K562 (cell line): ENCODE results near the gene TLDC2. TPM values are rescaled to one million over a fixed set of nuclear protein-coding genes. Genes with fewer than 3 reads are reported as not detected.

Experiments
- BRCA1 ChIP-seq, 2 experiments: fragments of 450-650 bp in 1 of 2; sonication (generic) in 1 of 2; formaldehyde crosslinking in 1 of 2; IDR thresholded peaks; 2 replicates each; pipeline versions ENCODE4 v1.5.0 to v1.6.1; 2017 to 2020; ENCODE audit warnings: mild to moderate bottlenecking in 1 of 2, missing genetic modification reagents in 1 of 2
- CREB1 ChIP-seq, 2 experiments: sonication (generic) in 1 of 2; formaldehyde crosslinking in 1 of 2; IDR thresholded peaks; 2 replicates each; pipeline versions ENCODE4 v1.6.1 to v1.8.0; 2012 to 2022; ENCODE audit warnings: inconsistent platforms in 1 of 2, mild to moderate bottlenecking in 1 of 2, missing genetic modification reagents in 1 of 2, moderate library complexity in 1 of 2
- EHMT2 ChIP-seq: fragments of 450-650 bp; IDR thresholded peaks from 2 replicates; pipeline ENCODE4 v1.6.1; 2018; ENCODE audit warnings: antibody characterized with exemption
- HDAC2 ChIP-seq: fragments of 450-650 bp; IDR thresholded peaks from 2 replicates; pipeline ENCODE4 v1.6.1; 2016; ENCODE audit warnings: mild to moderate bottlenecking
- MAZ ChIP-seq, 2 experiments: fragments of 450-650 bp in 1 of 2; sonication (generic) in 1 of 2; formaldehyde crosslinking; IDR thresholded peaks in 1 of 2; conservative IDR thresholded peaks in 1 of 2; 2 replicates each; pipeline versions ENCODE4 v1.4.0 to v1.5.0; 2020; ENCODE audit warnings: mild to moderate bottlenecking in 1 of 2, missing genetic modification reagents in 1 of 2
- MYC ChIP-seq, 2 experiments: fragments of 250-450 bp in 1 of 2; sonication (Bioruptor Pico) in 1 of 2; IDR thresholded peaks; 2 replicates each; pipeline versions ENCODE4 v1.5.1 to v1.6.1; 2012 to 2021; ENCODE audit warnings: low read depth in 2 of 2, borderline replicate concordance in 1 of 2, improper control_type of control experiment in 1 of 2, low read length in 1 of 2, mild to moderate bottlenecking in 1 of 2, moderate library complexity in 1 of 2
- NCOA4 ChIP-seq: fragments of 450-650 bp; IDR thresholded peaks from 2 replicates; pipeline ENCODE4 v1.6.1; 2018; ENCODE audit warnings: mild to moderate bottlenecking; ENCODE audit not compliant: partially characterized antibody
- NFYB ChIP-seq: IDR thresholded peaks from 2 replicates; pipeline ENCODE4 v1.6.1; 2011; ENCODE audit warnings: mild to moderate bottlenecking, moderate library complexity; ENCODE audit not compliant: insufficient read length; ENCODE audit errors: extremely low read depth
- POLR2AphosphoS5 ChIP-seq: IDR thresholded peaks from 2 replicates; pipeline ENCODE4 v1.6.1; 2011; ENCODE audit warnings: mild to moderate bottlenecking, low read depth, low read length, moderate library complexity; ENCODE audit not compliant: control insufficient read depth, insufficient read depth
- POLR2G ChIP-seq: fragments of 200-400 bp; formaldehyde crosslinking; IDR thresholded peaks from 2 replicates; pipeline ENCODE4 v1.6.1; 2017; ENCODE audit warnings: low read depth, mild to moderate bottlenecking, antibody characterized with exemption, low read length, moderate library complexity
- POLR3A ChIP-seq: IDR thresholded peaks from 2 replicates; pipeline ENCODE4 v1.6.1; 2011; ENCODE audit warnings: borderline replicate concordance, mild to moderate bottlenecking, moderate library complexity; ENCODE audit not compliant: insufficient read length, insufficient read depth; ENCODE audit errors: extremely low read depth
- RBBP5 ChIP-seq: fragments of 200-600 bp; sonication (generic); IDR thresholded peaks from 2 replicates; pipeline ENCODE4 v1.6.1; 2012; ENCODE audit warnings: borderline replicate concordance, mild to moderate bottlenecking, low read length, control low read depth, inconsistent platforms; ENCODE audit not compliant: insufficient read depth, poor library complexity, severe bottlenecking
- SIN3A ChIP-seq, 2 experiments: fragments of 150-350 bp in 1 of 2; IDR thresholded peaks; 2 replicates each; pipeline ENCODE4 v1.6.1; 2011 to 2016; ENCODE audit warnings: borderline replicate concordance in 2 of 2, low read depth in 2 of 2, low read length in 2 of 2, mild to moderate bottlenecking in 2 of 2, moderate library complexity in 2 of 2; ENCODE audit not compliant: control insufficient read depth in 1 of 2
- SIN3B ChIP-seq: fragments of 450-650 bp; IDR thresholded peaks from 2 replicates; pipeline ENCODE4 v1.6.1; 2017; ENCODE audit warnings: low read depth, mild to moderate bottlenecking, moderate library complexity
- SMAD4 ChIP-seq: fragments of 250-450 bp; sonication (Bioruptor Pico); conservative IDR thresholded peaks from 2 replicates; pipeline ENCODE4 v1.8.0; 2021; ENCODE audit warnings: inconsistent platforms, mild to moderate bottlenecking, moderate library complexity
- U2AF1 ChIP-seq: fragments of 200-400 bp; formaldehyde crosslinking; optimal IDR thresholded peaks from 2 replicates; pipeline ENCODE3; 2017; ENCODE audit warnings: mild to moderate bottlenecking, low read depth, low read length, moderate library complexity
- XRCC4 ChIP-seq: IDR thresholded peaks from one replicate; pipeline ENCODE4 v1.6.1; 2011; ENCODE audit not compliant: insufficient read depth, insufficient read length; ENCODE audit errors: extremely low read depth
- ZC3H8 ChIP-seq: fragments of 450-650 bp; IDR thresholded peaks from 2 replicates; pipeline ENCODE4 v1.6.1; 2017
- ZNF561 ChIP-seq: fragments of 450-650 bp; formaldehyde crosslinking; conservative IDR thresholded peaks from 2 replicates; pipeline ENCODE4 v1.4.0; 2020; ENCODE audit warnings: mild to moderate bottlenecking, moderate library complexity
- ZNF780A ChIP-seq: fragments of 250-450 bp; sonication (Bioruptor Pico); IDR thresholded peaks from 2 replicates; pipeline ENCODE4 v1.5.0; 2021; ENCODE audit warnings: mild to moderate bottlenecking
- polyA plus RNA-seq, 8 experiments: library from polyadenylated mRNA; depleted of rRNA in 4 of 8; stranded (reverse) in 5 of 8; unstranded in 3 of 8; fragments of >200 nt; fragmentation: Nextera tagmentation in 2 of 8; fragmentation: Illumina TruSeq in 1 of 8; extraction: Ambion mirVana in 2 of 8; extraction: Trizol in 1 of 8; gene quantifications; 2 replicates each; pipeline versions ENCODE4 v1.2.1 to v1.2.3, GENCODE V29; 2011 to 2014; ENCODE audit warnings: inconsistent platforms in 1 of 8, missing spikeins in 1 of 8
- total RNA-seq, 7 experiments: library from RNA; depleted of rRNA in 6 of 7; stranded (reverse); fragments of >200 nt in 6 of 7; fragmentation: Illumina TruSeq in 2 of 7; extraction: Trizol in 2 of 7; gene quantifications; 2 replicates each; pipeline versions ENCODE4 v1.2.1 to v1.2.3, GENCODE V29; 2011 to 2021; ENCODE audit warnings: low replicate concordance in 1 of 7
- TF ChIP-seq, protein P1 (sequence below): fragments of 250-450 bp; sonication (Bioruptor Pico); IDR thresholded peaks from 2 replicates; pipeline ENCODE4 v1.8.0; 2022; ENCODE audit warnings: inconsistent platforms
- TF ChIP-seq, protein P2 (sequence below), 2 experiments: IDR thresholded peaks; 2 replicates each; pipeline ENCODE4 v1.6.1; 2011; ENCODE audit warnings: borderline replicate concordance in 1 of 2, control low read depth in 1 of 2, low read depth in 1 of 2, low read length in 1 of 2, mild to moderate bottlenecking in 1 of 2, mixed read lengths in 1 of 2, moderate library complexity in 1 of 2; ENCODE audit not compliant: insufficient read depth in 1 of 2, insufficient read length in 1 of 2, poor library complexity in 1 of 2, severe bottlenecking in 1 of 2; ENCODE audit errors: extremely low read depth in 1 of 2

The TLDC2 gene
- total and polyA plus RNA-seq, 9 of the 15 experiments (the other 6 are each of a cell fraction or from before 2014, with no cell fraction given), result not detected

DNA sequence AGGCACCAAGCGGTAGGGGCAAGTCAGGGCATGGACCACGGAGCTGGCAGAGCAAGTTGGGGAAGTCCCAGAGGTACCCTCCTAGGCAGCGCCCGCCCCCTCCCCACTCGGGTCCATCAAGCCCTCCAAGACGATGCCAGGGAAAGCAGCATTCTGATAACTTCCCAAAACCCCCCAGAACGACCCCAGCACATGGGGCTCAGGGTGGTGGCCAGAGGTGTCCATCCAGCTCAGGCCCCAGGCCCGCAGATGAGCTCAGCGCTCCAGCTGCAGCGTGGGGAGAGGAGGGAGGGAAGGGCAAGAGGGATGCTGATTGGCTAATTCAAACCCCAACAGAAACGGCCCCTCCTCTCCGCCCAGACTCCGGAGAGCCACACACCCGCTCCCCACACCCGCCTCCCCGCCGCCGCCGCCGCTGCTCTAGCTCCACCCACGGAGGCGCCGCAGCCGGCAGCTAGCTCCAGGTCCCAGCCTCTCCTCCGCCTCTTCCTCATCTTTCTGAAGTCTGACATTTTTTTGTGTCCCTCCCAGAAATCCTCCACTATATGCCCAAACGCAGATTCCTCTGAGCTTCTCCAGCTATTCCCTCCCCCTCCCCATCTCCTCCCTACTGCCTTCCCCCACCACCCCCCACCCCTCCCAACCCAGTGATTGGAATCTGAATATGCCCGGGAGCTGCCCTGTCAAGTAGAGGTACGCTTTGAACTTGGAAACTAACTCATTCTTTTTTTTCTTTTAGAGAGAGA is 40.3 kb upstream of the TLDC2 start (continued):
- TF ChIP-seq SMAD4 (CRISPR knock-in tag), result peak; percentile 49; the same call in 1 of the 2 replicates
- TF ChIP-seq XRCC4, result no peak
- TF ChIP-seq SIN3B, result no peak
- no peak for TF ChIP-seq RBBP5
- TF ChIP-seq POLR2G, result peak; percentile 84
- no peak for TF ChIP-seq BRCA1 (IDR thresholded peaks at IDR 0.05)
- no peak for TF ChIP-seq BRCA1 (CRISPR knock-in tag; IDR thresholded peaks at IDR 0.05)
- peak; percentile 60; the same call in 1 of the 2 replicates for TF ChIP-seq POLR2AphosphoS5
- TF ChIP-seq, protein P1, sequence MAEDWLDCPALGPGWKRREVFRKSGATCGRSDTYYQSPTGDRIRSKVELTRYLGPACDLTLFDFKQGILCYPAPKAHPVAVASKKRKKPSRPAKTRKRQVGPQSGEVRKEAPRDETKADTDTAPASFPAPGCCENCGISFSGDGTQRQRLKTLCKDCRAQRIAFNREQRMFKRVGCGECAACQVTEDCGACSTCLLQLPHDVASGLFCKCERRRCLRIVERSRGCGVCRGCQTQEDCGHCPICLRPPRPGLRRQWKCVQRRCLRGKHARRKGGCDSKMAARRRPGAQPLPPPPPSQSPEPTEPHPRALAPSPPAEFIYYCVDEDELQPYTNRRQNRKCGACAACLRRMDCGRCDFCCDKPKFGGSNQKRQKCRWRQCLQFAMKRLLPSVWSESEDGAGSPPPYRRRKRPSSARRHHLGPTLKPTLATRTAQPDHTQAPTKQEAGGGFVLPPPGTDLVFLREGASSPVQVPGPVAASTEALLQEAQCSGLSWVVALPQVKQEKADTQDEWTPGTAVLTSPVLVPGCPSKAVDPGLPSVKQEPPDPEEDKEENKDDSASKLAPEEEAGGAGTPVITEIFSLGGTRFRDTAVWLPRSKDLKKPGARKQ, result no peak
- TF ChIP-seq MAZ (CRISPR knock-in tag; conservative IDR thresholded peaks at IDR 0.05 in 1 of 2, IDR thresholded peaks at IDR 0.05 in 1 of 2), result peak; percentile 54 to 86; a peak in 3 of 4 replicates
- TF ChIP-seq U2AF1, result no peak
- no peak for TF ChIP-seq ZNF780A (CRISPR knock-in tag)
- no peak for TF ChIP-seq NCOA4
- no peak for TF ChIP-seq POLR3A
- 0 out of 2 replicates have a peak, but pooled peaks have one; percentile 11 for TF ChIP-seq HDAC2
- peak; percentile 20 to 33; a peak in 1 of 4 replicates for TF ChIP-seq SIN3A (IDR thresholded peaks at IDR 0.05; ENCODE audit: borderline replicate concordance in 2 of 2, control insufficient read depth in 1 of 2, low read depth in 2 of 2, low read length in 2 of 2)
- TF ChIP-seq EHMT2, result no peak
- peak; percentile 47 for TF ChIP-seq NFYB
- no peak for TF ChIP-seq ZNF561 (CRISPR knock-in tag)
- TF ChIP-seq CREB1 (IDR thresholded peaks at IDR 0.05), result peak; percentile 39; the same call in 1 of the 2 replicates
- no peak for TF ChIP-seq CREB1 (CRISPR knock-in tag; IDR thresholded peaks at IDR 0.05)
- no peak for TF ChIP-seq ZC3H8
- TF ChIP-seq, protein P2, sequence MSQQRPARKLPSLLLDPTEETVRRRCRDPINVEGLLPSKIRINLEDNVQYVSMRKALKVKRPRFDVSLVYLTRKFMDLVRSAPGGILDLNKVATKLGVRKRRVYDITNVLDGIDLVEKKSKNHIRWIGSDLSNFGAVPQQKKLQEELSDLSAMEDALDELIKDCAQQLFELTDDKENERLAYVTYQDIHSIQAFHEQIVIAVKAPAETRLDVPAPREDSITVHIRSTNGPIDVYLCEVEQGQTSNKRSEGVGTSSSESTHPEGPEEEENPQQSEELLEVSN (IDR thresholded peaks at IDR 0.05; ENCODE audit: borderline replicate concordance in 1 of 2, extremely low read depth in 1 of 2, insufficient read depth in 1 of 2, insufficient read length in 1 of 2, low read depth in 1 of 2, low read length in 1 of 2, poor library complexity in 1 of 2, severe bottlenecking in 1 of 2), result peak; percentile 47 to 66
- TF ChIP-seq MYC (IDR thresholded peaks at IDR 0.05; ENCODE audit: low read depth, low read length), result peak; percentile 67
- no peak for TF ChIP-seq MYC (CRISPR knock-in tag; IDR thresholded peaks at IDR 0.05; ENCODE audit: borderline replicate concordance, low read depth)
